GM19099 (cell line): Measurements from ENCODE around the gene TDRD5.

Source experiments
- POLR2A ChIP-seq: IDR thresholded peaks from 3 replicates; pipeline ENCODE4 v1.6.1; 2011; ENCODE audit warnings: low read depth; ENCODE audit not compliant: insufficient read length; ENCODE audit errors: extremely low read depth

TDRD5 gene

GRCh38 chr1:179591592-179592580 is at the start of gene TDRD5:
Gene TDRD5, plus strand, starts transcription at chr1:179591832. Its CDS starts 784 bp downstream, at chr1:179592616.
- TF ChIP-seq POLR2A, result no peak

- TF ChIP-seq POLR2A, result no peak
Observed at GRCh38 chr1:179545321-179545720, 46.3 kb upstream of the TDRD5 start.

- no peak for TF ChIP-seq POLR2A
Observed at GRCh38 chr1:179547021-179547535, 44.6 kb upstream of the TDRD5 start.

GRCh38 chr1:179548666-179549367 is 42.8 kb upstream of the TDRD5 start:
- TF ChIP-seq POLR2A, result no peak

GRCh38 chr1:179549368-179549700 is 42.3 kb upstream of the TDRD5 start:
- TF ChIP-seq POLR2A, result no peak

- no peak for TF ChIP-seq POLR2A
Observed at GRCh38 chr1:179550746-179551682, 40.6 kb upstream of the TDRD5 start.

- no peak for TF ChIP-seq POLR2A
Observed at GRCh38 chr1:179554427-179554826, 37.2 kb upstream of the TDRD5 start.

GRCh38 chr1:179558078-179558477 is 33.6 kb upstream of the TDRD5 start:
- TF ChIP-seq POLR2A, result no peak

- no peak for TF ChIP-seq POLR2A
Observed at GRCh38 chr1:179575497-179576314, 15.9 kb upstream of the TDRD5 start, which contains the start of gene NPHS2. Gene NPHS2, minus strand, starts transcription at chr1:179575948. Its CDS starts 84 bp downstream, at chr1:179575864.

- TF ChIP-seq POLR2A, result no peak
Observed at GRCh38 chr1:179576509-179576908, 15.1 kb upstream of the TDRD5 start.

- no peak for TF ChIP-seq POLR2A
Observed at GRCh38 chr1:179583771-179584320, 7.8 kb upstream of the TDRD5 start.

GRCh38 chr1:179586107-179586823 is 5.4 kb upstream of the TDRD5 start:
- no peak for TF ChIP-seq POLR2A

GRCh38 chr1:179587336-179587735 is 4.3 kb upstream of the TDRD5 start:
- TF ChIP-seq POLR2A, result no peak
